Activated T-helper 9 cell treated with anti-CD3 and anti-CD28 coated beads, Interleukin-2, amount 50 U/mL, for 16 hours (primary cell): ENCODE data around the gene GPR65.
"Not testable (repeated sequence)": the region's sequence is repeated elsewhere in the genome, so short reads cannot be mapped to it uniquely, and the experiment has no call there.

Source experiments
- DNase-seq: peaks from one replicate; pipeline ENCODE4 v3.0.0-alpha.2; 2020; ENCODE audit warnings: low read depth

GPR65 gene

DNA sequence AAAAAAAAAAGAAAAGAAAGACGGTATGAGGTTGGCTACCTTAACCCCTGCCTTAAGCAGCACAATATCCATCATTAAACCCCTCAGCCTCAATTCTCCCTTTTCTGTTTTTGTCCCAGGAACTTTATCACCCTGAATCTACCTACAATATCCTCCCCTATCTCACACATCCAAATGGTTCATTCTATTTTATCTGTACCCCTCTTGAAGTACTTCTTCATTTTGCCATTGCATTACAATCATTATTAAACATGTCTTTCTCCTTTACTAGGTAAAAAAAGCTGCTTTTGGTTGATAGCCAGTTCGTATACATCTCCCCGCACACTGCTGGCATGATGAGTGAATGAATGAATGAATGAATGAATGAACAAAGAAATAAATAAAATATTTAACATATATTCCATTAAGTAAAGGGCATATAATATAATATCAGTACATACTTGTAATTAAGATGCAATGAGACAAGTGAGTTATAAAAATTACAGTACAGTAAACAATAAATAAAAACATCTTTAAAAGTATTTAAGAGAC, 364 bp upstream of the GPR65 start:
- no peak for DNase-seq

GRCh38 chr14:88005978-88006851, 1.3 kb downstream of the GPR65 start:
- peak; percentile 49 for DNase-seq

GRCh38 chr14:88007608-88008007, 2.7 kb downstream of the GPR65 start:
- DNase-seq = no peak

GRCh38 chr14:88008039-88008742, 3.3 kb downstream of the GPR65 start:
- no peak for DNase-seq

DNA sequence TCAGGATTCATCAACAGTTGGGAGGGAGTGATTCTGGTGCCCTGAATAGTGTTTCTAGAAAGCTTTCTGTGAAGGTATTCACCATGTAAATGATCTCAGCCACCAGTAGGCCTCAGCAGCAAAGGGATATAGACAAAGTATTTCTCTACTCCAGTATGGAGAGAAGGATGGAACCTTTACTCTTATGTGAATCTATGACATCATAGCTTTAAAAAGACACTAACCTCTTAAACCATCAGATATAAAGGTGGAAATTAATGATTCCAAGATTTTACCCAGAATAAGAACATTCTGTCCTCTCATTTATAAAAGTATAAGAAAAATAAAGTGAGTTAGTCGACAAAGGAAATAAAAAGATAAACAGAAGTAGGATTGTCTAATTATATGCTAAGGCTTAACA, 4.6 kb downstream of the GPR65 start:
- DNase-seq = no peak

GRCh38 chr14:88010331-88010730, 5.4 kb downstream of the GPR65 start:
- DNase-seq = no peak

GRCh38 chr14:88012495-88012894, 7.6 kb downstream of the GPR65 start:
- no peak for DNase-seq

DNA sequence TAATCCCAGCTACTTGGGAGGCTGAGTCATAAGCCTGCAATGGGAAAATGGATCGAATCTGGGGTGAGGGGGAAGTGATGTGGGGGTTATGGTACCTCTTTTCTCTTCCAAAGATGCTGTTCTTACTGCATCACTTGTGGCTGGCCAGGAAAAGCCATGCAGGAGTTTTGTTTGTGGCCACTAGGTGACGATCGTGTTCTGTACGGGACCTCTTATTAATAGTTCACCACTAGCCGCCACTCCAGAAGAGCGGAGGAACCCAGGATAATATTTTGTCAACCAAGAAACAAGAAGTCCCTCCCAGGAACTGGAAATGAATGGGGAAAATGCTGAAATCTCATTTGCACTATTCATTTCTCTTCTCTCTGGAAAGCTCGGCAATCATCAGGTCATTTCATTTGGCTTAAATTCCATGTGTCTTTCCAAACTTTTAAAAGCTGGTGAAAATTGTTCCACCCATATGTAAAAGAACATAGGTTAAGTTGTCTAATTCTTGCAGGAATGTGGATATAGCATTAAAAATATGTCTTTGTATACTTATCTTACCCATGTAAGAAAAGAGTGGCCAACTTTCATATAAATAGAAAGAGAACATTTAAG, 8.9 kb downstream of the GPR65 start:
- no peak for DNase-seq

DNA sequence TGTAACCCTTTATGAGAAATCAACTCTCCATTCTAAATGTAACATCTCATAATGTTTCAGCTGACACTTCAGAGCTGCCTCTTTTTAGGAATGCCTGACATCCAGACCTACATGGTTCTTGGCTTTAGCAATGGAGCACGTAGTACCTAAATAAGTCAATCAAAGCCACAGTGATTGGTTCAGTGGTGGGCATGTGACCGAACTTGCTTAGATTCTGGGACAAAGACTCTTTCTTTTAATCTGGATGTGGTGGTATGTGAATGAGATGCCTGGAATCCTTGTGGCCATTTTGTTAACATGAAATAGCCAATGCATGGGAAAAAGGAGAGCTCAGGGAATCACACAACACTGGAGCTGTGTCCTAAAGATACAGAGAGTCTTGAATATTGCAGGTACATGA, 11.8 kb downstream of the GPR65 start:
- DNase-seq = no peak

GRCh38 chr14:88017535-88017934, 12.6 kb downstream of the GPR65 start:
- DNase-seq = no peak

DNA sequence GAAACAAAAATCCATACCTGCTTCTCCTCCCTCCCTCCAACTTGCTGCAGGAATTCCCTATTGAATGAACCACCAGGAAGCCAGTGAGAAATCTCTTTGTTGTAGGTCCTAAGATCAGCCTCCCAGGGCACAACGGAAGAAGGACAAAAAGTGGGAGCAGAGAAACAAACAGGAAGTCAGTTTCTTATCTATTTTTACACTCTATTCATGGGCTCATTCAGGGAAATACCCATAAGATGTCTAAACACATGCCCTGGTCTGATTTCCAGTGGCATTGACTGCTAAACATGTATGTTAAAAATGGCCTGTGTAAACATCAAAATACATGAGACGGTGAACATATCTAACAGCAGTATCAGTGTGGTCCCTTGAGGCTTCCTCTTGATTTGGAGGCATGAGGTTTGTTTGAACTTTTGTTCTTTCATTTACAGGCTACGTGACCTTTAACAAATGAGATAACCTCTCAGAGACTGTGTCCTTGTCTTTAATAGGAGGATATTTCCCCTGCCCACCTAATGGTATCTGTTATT, 18.8 kb downstream of the GPR65 start:
- no peak for DNase-seq

DNA sequence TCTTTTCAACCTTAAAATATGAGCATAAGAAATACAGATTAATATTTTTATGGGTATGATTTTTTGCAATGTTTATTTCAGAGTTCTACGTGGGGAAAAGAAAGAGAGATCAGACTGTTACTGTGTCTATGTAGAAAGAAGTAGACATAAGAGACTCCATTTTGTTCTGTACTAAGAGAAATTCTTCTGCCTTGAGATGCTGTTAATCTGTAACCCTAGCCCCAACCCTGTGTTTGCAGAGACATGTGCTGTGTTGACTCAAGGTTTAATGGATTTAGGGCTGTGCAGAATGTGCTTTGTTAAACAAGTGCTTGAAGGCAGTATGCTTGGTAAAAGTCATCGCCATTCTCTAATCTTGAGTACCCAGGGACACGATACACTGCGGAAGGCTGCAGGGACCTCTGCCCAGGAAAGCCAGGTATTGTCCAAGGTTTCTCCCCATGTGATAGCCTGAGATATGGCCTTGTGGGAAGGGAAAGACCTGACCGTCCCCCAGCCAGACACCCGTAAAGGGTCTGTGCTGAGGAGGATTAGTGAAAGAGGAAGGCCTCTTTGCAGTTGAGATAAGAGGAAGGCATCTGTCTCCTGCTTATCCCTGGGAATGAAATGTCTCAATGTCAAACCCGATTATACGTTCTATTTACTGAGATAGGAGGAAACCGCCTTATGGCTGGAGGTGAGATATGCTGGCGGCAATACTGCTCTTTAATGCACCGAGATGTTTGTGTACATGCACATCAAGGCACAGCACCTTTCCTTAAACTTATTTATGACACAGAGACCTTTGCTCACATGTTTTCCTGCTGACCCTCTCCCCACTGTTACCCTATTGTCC, 19.5 kb downstream of the GPR65 start:
- not testable (repeated sequence) for DNase-seq

DNA sequence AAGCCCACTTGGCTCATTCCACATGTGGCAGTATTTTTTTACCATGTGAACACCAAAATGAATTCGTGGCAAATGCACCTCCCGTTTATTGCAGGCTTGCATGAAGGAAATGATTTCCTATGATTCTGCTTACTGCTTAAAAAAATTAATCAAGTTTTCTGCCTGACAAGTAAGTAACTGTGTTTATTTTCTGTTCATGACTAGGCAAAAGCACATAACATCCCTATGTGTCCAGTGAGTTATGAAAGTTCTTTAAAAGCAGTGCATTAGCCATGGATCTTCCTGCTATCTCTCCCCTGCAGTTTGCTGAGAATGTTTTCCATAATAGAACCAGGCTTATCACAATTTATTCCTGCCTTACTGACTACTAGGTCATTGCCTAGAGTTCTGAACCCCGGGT, 20.4 kb downstream of the GPR65 start:
- no peak for DNase-seq

DNA sequence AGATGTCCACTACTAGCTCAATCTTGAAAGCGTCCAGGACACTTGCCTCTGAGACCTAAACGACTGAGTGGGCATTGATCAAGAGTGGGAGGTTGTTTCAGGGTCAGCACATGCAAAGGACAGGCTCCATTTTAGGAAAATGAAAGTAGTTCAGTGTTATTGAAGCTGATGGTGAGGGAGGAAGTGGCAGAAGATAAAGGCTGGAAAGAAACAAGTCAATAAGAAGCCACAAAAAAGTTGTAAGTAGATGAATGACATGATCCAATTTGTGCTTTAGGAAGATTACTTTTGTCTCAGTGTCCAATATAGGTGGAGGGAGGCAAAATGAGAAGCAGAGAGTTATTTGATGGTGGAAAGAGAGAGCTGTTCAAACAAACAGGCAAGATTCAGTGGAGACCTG, 22.0 kb downstream of the GPR65 start:
- no peak for DNase-seq

DNA sequence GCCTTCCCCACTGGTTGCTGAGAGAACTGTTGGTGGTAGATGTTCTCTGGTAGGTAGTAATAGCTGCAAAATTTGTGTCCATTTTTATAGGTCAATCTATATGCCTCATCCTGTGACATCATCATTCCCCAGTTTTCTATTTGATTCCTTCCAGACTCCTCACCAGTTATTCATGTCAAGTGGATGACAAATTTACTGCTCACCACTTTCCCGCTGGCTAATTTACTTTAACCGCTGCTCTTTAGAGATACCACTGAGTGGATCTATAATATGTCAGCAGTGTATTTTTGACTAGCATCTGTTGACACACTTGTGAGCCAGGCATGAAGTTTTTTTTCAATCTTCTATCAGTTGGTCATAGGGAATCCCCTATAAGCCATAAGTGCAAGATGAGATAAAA, 24.6 kb downstream of the GPR65 start:
- no peak for DNase-seq

DNA sequence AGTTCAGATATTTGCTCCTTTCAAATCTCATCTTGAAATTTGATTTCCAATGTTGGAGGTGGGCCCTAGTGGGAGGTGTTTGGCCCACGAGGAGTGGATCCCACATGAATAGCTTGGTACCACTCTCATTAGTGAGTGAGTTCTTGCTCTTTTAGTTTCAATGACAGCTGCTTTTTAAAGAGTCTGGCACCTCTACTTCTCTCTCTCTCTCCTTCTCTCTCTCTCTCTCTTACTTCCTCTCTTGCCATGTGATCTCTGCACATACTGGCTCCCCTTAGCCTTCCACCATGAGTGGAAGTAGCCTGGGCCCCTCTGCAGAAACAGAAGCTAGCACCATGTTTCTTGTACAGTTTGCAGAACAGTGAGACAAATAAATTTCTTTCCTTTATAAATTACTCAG, 25.1 kb downstream of the GPR65 start:
- DNase-seq = no peak

GRCh38 chr14:88030892-88031291, 26.0 kb downstream of the GPR65 start:
- DNase-seq = no peak

DNA sequence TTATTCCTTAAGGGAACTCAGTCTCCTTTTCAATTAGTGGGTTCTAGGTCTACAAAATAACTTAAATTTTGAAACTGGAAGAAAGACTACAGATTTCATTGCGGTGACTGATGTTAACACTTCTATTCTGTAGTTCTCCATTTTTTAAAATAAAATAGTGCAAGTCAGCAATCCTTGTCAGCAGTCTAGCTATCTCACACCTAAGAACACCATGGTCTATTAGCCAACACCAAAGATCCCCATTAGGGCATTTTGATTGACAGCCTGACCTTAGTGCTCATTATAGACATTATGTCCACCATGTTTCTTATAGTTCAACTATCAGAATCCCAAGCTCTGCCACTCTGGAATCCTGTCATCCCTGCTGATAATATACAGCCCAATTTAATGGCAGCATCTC, 27.4 kb downstream of the GPR65 start:
- DNase-seq = no peak

GRCh38 chr14:88034076-88034475, 29.1 kb downstream of the GPR65 start:
- no peak for DNase-seq

GRCh38 chr14:88036422-88036821, 31.5 kb downstream of the GPR65 start:
- DNase-seq = no peak

GRCh38 chr14:88037325-88037724, 32.4 kb downstream of the GPR65 start:
- DNase-seq = no peak

GRCh38 chr14:88039197-88039596, 34.3 kb downstream of the GPR65 start:
- DNase-seq = no peak
